ENCODE data around the gene LRRFIP1. TPM values are rescaled to one million over a fixed set of nuclear protein-coding genes. Genes with fewer than 3 reads are reported as not detected.

LRRFIP1 gene
- total and polyA plus RNA-seq, 9 of the 15 experiments (the other 6 are each of a cell fraction or from before 2014, with no cell fraction given) = 13.1 to 45.2 (median 31.3) TPM

GRCh38 chr2:237754182-237754581, 126.8 kb downstream of the LRRFIP1 start:
- Histone ChIP-seq H3K9me1 (ENCODE audit: control insufficient read depth, insufficient read depth, low read length) (no peaks in the 10 kb centered on the region), H3K36me3 (ENCODE audit: control insufficient read depth, insufficient read depth, low read length) (peaks cover 33% of the 10 kb centered on the region; the same call in 1 of the 3 replicates), H3K27ac (ENCODE audit: extremely low read depth, low read depth, low read length) (no peak overlapping the region), H3K27me3 (ENCODE audit: control insufficient read depth in 2 of 2, insufficient read depth in 2 of 2, low read length in 2 of 2) (no peaks in the 10 kb centered on the region), H4K20me1 (replicated peaks; ENCODE audit: control insufficient read depth, insufficient read depth, low read length) (no peaks in the 10 kb centered on the region), H3K4me1 (replicated peaks in 1 of 2; ENCODE audit: control insufficient read depth in 2 of 2, insufficient read depth in 2 of 2, low read length in 2 of 2) (no peaks in the 10 kb centered on the region), H3K79me2 (ENCODE audit: control insufficient read depth, insufficient read depth, low read length) (no peaks in the 10 kb centered on the region), H2AFZ (ENCODE audit: low read depth, low read length) (no peak overlapping the region), H3K9ac (ENCODE audit: insufficient read depth in 1 of 2, low read depth in 2 of 2, low read length in 2 of 2) (no peak overlapping the region), H3K9me3 (replicated peaks; ENCODE audit: control insufficient read depth, insufficient read depth, low read depth, low read length) (no peaks in the 10 kb centered on the region), H3K4me2 (ENCODE audit: insufficient read depth, low read length) (no peak overlapping the region), H3K4me3 (no peak overlapping the region)
- intact Hi-C loops (cut with micrococcal nuclease) = no loop called here
- 59% methylated on average over 3 of the region's 3 CpGs for WGBS (ENCODE audit: insufficient coverage, low coverage, missing lambda C conversion rate)
- TF ChIP-seq ZNF639 (CRISPR knock-in tag; conservative IDR thresholded peaks at IDR 0.05 in 1 of 2, IDR thresholded peaks at IDR 0.05 in 1 of 2) (no peak), FOSL1 (tag; conservative IDR thresholded peaks at IDR 0.05) (peak; percentile 41; the same call in 1 of the 2 replicates)
- ChIA-PET CTCF (ENCODE audit: low intra/inter-chr PET ratio) (no interaction called here), POLR2A (interaction anchor here (0.6 kb wide), 2 partner anchors 16 to 25 kb away, joined by 3 read pairs; no protein-coding TSS in a partner anchor)
- FAIRE-seq = no peak
- in situ Hi-C loops (cut with MboI) = no loop called here
- no peak for DNase-seq (ENCODE audit: extremely low read depth in 1 of 4, low spot score in 3 of 4)
- no TSS peak for BruUV-seq (replicated peaks)
- no peak for ATAC-seq

GRCh38 chr2:237754626-237755248, 127.3 kb downstream of the LRRFIP1 start:
- H3K4me1 ChIP-seq (replicated peaks in 1 of 2; ENCODE audit: control insufficient read depth in 2 of 2, insufficient read depth in 2 of 2, low read length in 2 of 2) = no peaks in the 10 kb centered on the region
- in situ Hi-C loops (cut with MboI) (no loop called here), intact Hi-C loops (cut with micrococcal nuclease) (no loop called here)
- no peak overlapping the region for H3K9ac ChIP-seq (ENCODE audit: insufficient read depth in 1 of 2, low read depth in 2 of 2, low read length in 2 of 2)
- ChIA-PET POLR2A (interaction anchor here (0.6 to 1.0 kb wide), 3 partner anchors 17 to 84 kb away, joined by 3 read pairs; no protein-coding TSS in a partner anchor), CTCF (ENCODE audit: low intra/inter-chr PET ratio) (no interaction called here)
- BruUV-seq (replicated peaks) = no TSS peak
- no peak overlapping the region for H2AFZ ChIP-seq (ENCODE audit: low read depth, low read length)
- H3K9me1 ChIP-seq (ENCODE audit: control insufficient read depth, insufficient read depth, low read length) = no peaks in the 10 kb centered on the region
- 90% methylated on average over 10 of the region's 12 CpGs for WGBS (ENCODE audit: insufficient coverage, low coverage, missing lambda C conversion rate)
- FAIRE-seq = no peak
- no peak for DNase-seq (ENCODE audit: extremely low read depth in 1 of 4, low spot score in 3 of 4)
- no peak for ATAC-seq
- peaks cover 35% of the 10 kb centered on the region; the same call in 1 of the 3 replicates for H3K36me3 ChIP-seq (ENCODE audit: control insufficient read depth, insufficient read depth, low read length)
- H4K20me1 ChIP-seq (replicated peaks; ENCODE audit: control insufficient read depth, insufficient read depth, low read length) = no peaks in the 10 kb centered on the region
- no peaks in the 10 kb centered on the region for H3K9me3 ChIP-seq (replicated peaks; ENCODE audit: control insufficient read depth, insufficient read depth, low read depth, low read length)
- H3K27me3 ChIP-seq (ENCODE audit: control insufficient read depth in 2 of 2, insufficient read depth in 2 of 2, low read length in 2 of 2) = no peaks in the 10 kb centered on the region
- no peaks in the 10 kb centered on the region for H3K79me2 ChIP-seq (ENCODE audit: control insufficient read depth, insufficient read depth, low read length)
- H3K4me3 ChIP-seq = no peak overlapping the region
- no peak overlapping the region for H3K27ac ChIP-seq (ENCODE audit: extremely low read depth, low read depth, low read length)
- H3K4me2 ChIP-seq (ENCODE audit: insufficient read depth, low read length) = no peak overlapping the region
- no peak for TF ChIP-seq RUNX1 (IDR thresholded peaks at IDR 0.05; ENCODE audit: low read depth)
- no peak for TF ChIP-seq PREB (CRISPR knock-in tag; IDR thresholded peaks at IDR 0.05)
- no peak for TF ChIP-seq WHSC1 (IDR thresholded peaks at IDR 0.05; ENCODE audit: low read length)
- TF ChIP-seq TCF7L2 (IDR thresholded peaks at IDR 0.05; ENCODE audit: low read depth, low read length) = no peak
- no peak for TF ChIP-seq BRD9 (IDR thresholded peaks at IDR 0.05; ENCODE audit: low read depth, partially characterized antibody)

All from K562 (cell line).